Ectodermal cell (in vitro differentiated cells): ENCODE measurements around the gene ENPP1.

Source experiments
- H3K27ac ChIP-seq: 2 replicates; pipeline ENCODE4 v1.7.0; 2013; ENCODE audit warnings: mild to moderate bottlenecking, low read depth, low read length; ENCODE audit not compliant: insufficient read depth, poor library complexity, severe bottlenecking
- H3K27me3 ChIP-seq: 2 replicates; pipeline ENCODE4 v1.7.0; 2013; ENCODE audit warnings: mild to moderate bottlenecking, low read length; ENCODE audit not compliant: insufficient read depth, control insufficient read depth, poor library complexity, severe bottlenecking
- H3K36me3 ChIP-seq: one replicate; pipeline ENCODE4 v1.7.0; 2013; ENCODE audit warnings: low read length; ENCODE audit not compliant: control insufficient read depth, insufficient read depth
- H3K4me1 ChIP-seq: one replicate; pipeline ENCODE4 v1.7.0; 2013; ENCODE audit warnings: low read length; ENCODE audit not compliant: control insufficient read depth, insufficient read depth
- H3K4me3 ChIP-seq: 2 replicates; pipeline ENCODE4 v1.7.0; 2013; ENCODE audit warnings: low read depth, low read length, control low read depth; ENCODE audit not compliant: insufficient read depth
- H3K9me3 ChIP-seq: 2 replicates; pipeline ENCODE4 v1.7.0; 2013; ENCODE audit warnings: mild to moderate bottlenecking, low read length, moderate library complexity; ENCODE audit not compliant: control insufficient read depth
- WGBS, 2 experiments: methylation state at CpG; one replicate each; pipeline ENCODE4 v1.1.7; 2013; ENCODE audit warnings: missing lambda C conversion rate in 2 of 2; 5-methylcytosine and 5-hydroxymethylcytosine counted together

The ENPP1 gene

DNA sequence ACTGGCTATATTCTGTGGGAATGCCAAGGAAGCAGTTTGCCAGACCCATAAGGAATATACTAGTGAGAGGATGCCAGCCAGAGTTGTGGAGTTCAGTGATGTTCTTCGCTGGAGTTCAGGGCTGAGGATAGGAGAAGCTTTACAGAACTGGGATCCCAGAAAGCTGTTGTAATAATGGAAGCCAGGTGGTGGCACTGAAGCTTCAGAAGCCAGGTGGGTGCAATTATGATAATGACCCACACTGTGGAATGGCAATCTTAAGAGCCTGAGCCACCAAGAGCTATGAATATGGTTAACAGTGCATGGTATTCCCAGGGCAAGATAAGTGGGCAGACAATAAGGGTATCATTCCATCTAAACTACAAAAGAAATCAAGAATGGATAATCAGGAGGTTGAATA, 25.1 kb upstream of the ENPP1 start:
- no peak overlapping the region for H3K4me3 ChIP-seq
- no peak overlapping the region for H3K27ac ChIP-seq
- WGBS, 2 experiments = 87 to 92% methylated on average over 1 of the region's 1 CpG
- H3K36me3 ChIP-seq = no peaks in the 10 kb centered on the region
- H3K4me1 ChIP-seq = no peaks in the 10 kb centered on the region
- no peaks in the 10 kb centered on the region for H3K27me3 ChIP-seq
- no peaks in the 10 kb centered on the region for H3K9me3 ChIP-seq

DNA sequence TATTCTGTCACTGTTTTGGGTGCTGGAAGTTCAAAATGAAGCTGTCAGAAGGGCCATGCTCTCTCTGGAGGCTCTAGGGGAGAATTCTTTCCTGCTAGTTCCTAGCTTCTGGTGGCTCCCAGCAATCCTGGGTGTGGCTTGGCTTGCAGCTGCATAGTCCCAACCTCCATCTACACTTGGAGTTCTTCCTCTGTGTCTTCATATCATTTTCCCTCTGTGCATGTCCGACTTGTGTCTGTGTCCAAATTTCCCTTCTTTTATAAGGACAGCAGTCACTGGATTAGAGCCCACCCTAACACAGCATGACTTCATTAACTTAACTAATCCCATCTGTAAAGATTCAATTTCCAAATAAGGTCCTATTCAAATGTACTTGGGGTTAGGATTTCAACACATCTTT, 23.3 kb upstream of the ENPP1 start:
- Histone ChIP-seq H3K4me1 (no peaks in the 10 kb centered on the region), H3K36me3 (no peaks in the 10 kb centered on the region), H3K27me3 (no peaks in the 10 kb centered on the region), H3K4me3 (no peak overlapping the region), H3K27ac (no peak overlapping the region), H3K9me3 (no peaks in the 10 kb centered on the region)
- WGBS, 2 experiments = 83 to 91% methylated on average over 1 of the region's 1 CpG

DNA sequence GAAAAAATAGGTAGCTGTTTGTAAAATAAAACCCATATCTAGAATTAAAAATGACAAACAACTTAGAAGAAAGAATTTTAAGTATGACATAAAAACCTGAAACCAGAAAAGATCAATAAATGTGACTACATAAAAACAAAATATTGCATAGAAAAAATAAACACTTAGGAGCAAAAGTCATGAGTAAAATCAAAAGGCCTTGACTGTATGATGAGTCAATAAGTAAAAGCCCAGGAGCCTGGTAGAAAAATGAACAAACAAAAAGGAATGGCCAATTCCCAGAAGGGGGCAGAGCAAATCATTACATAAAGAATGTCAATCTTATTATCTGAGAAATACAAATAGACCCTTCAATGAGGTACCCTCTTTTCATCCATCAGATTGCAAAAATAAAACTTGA, 20.7 kb upstream of the ENPP1 start:
- Histone ChIP-seq H3K4me3 (no peak overlapping the region), H3K27ac (no peak overlapping the region), H3K9me3 (no peaks in the 10 kb centered on the region), H3K36me3 (no peaks in the 10 kb centered on the region), H3K4me1 (no peaks in the 10 kb centered on the region), H3K27me3 (no peaks in the 10 kb centered on the region)

DNA sequence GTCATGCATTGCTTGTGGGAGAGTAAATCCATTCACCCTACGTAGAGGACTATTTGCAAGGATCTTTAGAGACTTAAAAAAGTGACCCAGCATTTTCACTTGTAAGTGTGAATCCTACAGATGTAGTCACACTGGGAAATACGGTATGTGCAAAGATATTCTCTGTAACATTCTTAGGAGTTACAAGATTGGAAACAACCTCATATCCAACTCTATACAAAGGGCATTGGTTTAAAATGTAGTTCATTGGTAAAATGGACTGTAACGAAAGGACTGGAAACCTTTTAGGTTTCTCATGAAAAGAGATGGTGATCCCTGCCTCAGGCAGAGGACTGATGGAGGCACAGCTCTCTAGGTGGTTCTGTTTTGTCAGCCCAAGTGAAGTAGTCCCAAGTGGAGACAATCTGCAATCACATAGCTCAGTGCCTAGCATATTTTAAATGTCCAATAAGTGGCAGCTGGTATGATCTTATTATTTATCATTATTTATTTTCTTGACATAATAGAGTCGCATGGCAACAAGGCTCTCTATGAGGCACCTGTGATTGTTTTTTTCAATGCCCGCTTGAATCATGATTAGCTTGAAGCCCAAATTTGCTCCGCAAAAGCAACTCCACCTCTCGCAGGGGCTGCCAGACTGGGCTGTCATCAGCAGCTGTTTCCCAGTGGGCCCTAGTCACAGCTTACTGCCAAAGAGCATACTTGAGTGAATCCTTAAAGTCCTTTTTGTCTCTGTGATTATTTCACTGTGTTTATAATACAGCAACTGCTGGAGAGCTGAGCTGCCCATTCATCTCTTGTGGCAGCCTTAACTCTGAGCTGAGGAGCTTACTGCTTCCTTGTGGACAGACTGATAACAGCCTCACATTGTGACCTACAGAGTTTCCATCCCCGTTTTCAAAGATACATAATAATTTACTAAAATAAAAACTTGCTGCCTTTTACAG, 19.8 kb upstream of the ENPP1 start:
- H3K36me3 ChIP-seq = no peaks in the 10 kb centered on the region
- no peaks in the 10 kb centered on the region for H3K4me1 ChIP-seq
- H3K9me3 ChIP-seq = no peaks in the 10 kb centered on the region
- H3K27me3 ChIP-seq = no peaks in the 10 kb centered on the region
- no peak overlapping the region for H3K27ac ChIP-seq
- 90 to 95% methylated on average over 7 of the region's 8 CpGs for WGBS, 2 experiments
- no peak overlapping the region for H3K4me3 ChIP-seq

DNA sequence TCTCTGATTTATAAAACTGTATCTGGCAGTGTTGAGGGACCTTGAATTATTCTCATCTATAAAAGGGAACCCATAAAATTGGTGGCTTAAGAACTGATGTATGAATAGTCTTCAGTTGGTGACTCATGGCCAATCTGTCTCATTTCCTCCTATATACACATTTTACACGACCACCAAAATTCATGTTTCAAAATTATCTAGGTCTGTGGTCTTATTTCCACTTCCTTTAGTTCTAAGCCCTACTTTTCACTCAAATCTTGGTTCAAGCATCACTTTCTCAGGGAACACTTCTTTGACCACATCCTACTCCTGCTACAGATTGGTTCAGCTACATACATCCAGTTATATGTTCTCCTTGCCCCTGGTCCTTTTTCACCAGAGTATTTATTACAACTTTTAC, 18.6 kb upstream of the ENPP1 start:
- H3K4me1 ChIP-seq = no peaks in the 10 kb centered on the region
- H3K27me3 ChIP-seq = no peaks in the 10 kb centered on the region
- H3K9me3 ChIP-seq = no peaks in the 10 kb centered on the region
- H3K36me3 ChIP-seq = no peaks in the 10 kb centered on the region
- no peak overlapping the region for H3K4me3 ChIP-seq
- WGBS, 2 experiments = 78 to 84% methylated on average over 1 of the region's 1 CpG
- H3K27ac ChIP-seq = no peak overlapping the region

DNA sequence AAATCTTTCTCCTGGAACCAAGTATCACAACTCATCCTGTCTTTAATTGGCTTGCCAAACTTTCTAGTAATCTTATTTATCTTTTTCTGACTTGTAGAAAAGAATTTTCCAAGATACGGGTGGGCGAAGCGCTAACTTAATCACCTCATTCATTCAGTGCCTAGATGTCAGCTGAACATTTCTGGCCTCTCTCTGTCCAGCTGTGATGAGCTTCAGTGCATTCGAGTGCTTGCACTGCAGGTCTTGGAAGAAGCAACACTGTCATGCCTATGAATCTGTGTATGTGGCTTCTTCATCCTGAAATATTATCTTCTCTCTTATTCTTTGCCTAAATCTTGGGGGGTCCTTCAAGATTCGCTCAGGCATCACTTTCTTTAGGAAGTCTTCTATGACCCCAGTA, 16.3 kb upstream of the ENPP1 start:
- H3K4me3 ChIP-seq = no peak overlapping the region
- no peaks in the 10 kb centered on the region for H3K9me3 ChIP-seq
- WGBS, 2 experiments = 92 to 96% methylated on average over 4 of the region's 5 CpGs
- no peaks in the 10 kb centered on the region for H3K4me1 ChIP-seq
- no peaks in the 10 kb centered on the region for H3K36me3 ChIP-seq
- H3K27me3 ChIP-seq = no peaks in the 10 kb centered on the region
- H3K27ac ChIP-seq = no peak overlapping the region

DNA sequence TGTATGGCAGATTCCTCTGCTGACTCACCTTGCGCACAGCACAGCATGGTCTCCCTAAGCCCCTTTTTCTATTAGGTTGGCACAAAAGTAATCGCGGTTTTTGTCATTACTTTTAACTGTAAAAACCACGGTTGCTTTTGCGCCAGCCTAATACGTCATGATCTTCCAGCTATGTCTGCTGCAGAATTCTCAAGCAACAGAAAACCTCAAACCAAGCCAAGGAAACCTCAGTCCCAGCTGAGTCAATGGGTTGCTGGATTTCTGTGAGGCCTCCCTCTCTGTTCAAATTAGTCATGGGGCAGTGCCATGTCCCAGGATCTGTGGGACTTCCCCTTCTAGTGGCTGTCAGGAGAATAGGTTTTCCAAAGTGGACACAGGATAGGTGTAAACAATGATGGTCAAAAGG, 15.7 kb upstream of the ENPP1 start:
- no peaks in the 10 kb centered on the region for H3K9me3 ChIP-seq
- 89 to 91% methylated on average over 6 of the region's 6 CpGs for WGBS, 2 experiments
- no peaks in the 10 kb centered on the region for H3K36me3 ChIP-seq
- H3K27me3 ChIP-seq = no peaks in the 10 kb centered on the region
- no peak overlapping the region for H3K4me3 ChIP-seq
- no peaks in the 10 kb centered on the region for H3K4me1 ChIP-seq
- no peak overlapping the region for H3K27ac ChIP-seq

DNA sequence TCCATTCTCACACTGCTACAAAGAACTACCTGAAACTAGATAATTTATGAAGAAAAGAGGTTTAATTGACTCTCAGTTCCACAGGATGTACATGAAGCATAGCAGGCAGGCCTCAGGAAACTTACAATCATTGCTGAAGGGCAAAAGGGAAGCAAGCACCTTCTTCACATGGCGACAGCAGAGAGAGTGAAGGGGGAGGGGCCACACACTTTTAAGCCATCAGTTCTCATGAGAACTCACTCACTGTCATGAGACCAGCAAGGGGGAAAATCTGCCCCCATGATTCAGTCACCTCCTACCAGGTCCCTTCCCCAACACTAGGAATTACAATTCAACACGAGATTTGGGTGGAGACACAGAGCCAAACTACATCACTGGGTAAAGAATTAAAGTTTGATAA, 12.5 kb upstream of the ENPP1 start:
- H3K27ac ChIP-seq = no peak overlapping the region
- H3K36me3 ChIP-seq = no peaks in the 10 kb centered on the region
- 47 to 69% methylated on average over 1 to 2 of the region's 2 CpGs for WGBS, 2 experiments
- no peaks in the 10 kb centered on the region for H3K9me3 ChIP-seq
- H3K4me3 ChIP-seq = no peak overlapping the region
- H3K4me1 ChIP-seq = no peaks in the 10 kb centered on the region
- no peaks in the 10 kb centered on the region for H3K27me3 ChIP-seq

DNA sequence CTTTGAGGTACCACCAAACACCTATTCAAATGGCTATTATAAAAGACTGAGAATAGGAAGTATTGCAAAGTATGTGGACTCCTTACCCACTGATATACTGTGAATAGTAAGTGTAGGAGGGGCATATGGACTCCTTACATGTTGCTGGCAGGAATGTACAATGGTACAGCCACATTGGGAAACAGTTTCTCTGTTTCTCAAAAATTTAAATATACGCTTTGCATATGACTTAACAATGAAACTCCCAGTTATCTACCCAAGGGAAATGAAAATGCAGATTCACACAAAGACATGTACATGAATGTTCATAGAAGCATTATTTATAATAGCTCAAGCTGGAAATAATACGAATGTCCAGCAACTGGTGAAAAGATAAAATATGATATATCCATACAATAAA, 5.5 kb upstream of the ENPP1 start:
- no peaks in the 10 kb centered on the region for H3K4me1 ChIP-seq
- no peak overlapping the region for H3K4me3 ChIP-seq
- no peak overlapping the region for H3K27ac ChIP-seq
- WGBS, 2 experiments = 100% methylated on average over 1 of the region's 2 CpGs
- no peaks in the 10 kb centered on the region for H3K36me3 ChIP-seq
- no peaks in the 10 kb centered on the region for H3K9me3 ChIP-seq
- H3K27me3 ChIP-seq = peaks cover 8% of the 10 kb centered on the region

DNA sequence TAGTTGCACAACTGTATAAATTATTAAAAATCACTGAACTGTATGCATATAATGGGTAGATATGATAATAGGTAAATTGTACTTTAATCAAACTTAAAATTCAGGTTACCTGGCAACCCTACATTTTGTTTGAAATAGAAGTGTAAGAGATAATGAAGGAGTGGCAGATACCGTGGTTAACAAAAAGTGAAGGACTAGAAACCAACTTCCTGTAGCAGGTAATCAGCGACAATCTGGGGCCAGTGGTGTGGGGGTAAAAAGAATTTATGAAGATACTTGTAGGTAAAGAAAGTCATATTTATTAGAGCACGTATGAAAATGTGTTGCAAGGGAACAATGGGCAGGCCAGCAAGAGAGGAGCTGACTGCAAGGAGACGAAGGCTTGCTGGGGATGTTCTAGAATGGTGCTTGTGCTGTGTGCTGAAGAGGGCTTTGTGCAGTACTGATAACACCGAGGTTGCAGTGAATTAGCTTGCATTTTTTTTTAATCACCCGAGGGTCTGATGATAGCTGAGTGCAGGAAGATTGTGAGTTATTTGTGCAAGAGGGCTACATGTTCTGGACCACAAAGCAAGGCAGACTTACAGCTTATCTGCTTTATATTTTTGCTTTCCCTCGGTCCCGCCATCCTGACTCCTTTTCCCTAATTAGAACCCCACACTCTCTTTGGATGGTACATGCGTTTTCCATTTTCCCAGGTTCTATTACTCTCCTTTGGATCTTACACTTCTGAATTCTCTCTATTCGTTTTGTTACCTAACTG, 4.6 kb upstream of the ENPP1 start:
- Histone ChIP-seq H3K27me3 (peaks cover 12% of the 10 kb centered on the region), H3K4me1 (no peaks in the 10 kb centered on the region), H3K36me3 (no peaks in the 10 kb centered on the region), H3K27ac (no peak overlapping the region), H3K9me3 (no peaks in the 10 kb centered on the region), H3K4me3 (no peak overlapping the region)
- 83 to 84% methylated on average over 10 of the region's 10 CpGs for WGBS, 2 experiments
